Testis (tissue), 2 donors: ENCODE measurements around the gene MYBBP1A.

Experiments used
- CTCF ChIP-seq, 3 experiments: fragments of 450-650 bp in 2 of 3; fragments of 200-600 bp in 1 of 3; sonication (generic) in 1 of 3; IDR thresholded peaks; one replicate each; pipeline ENCODE4 v1.5.1; 2016 to 2019; ENCODE audit warnings: antibody characterized with exemption in 3 of 3, mild to moderate bottlenecking in 2 of 3, moderate library complexity in 1 of 3
- POLR2A ChIP-seq: fragments of 450-650 bp; IDR thresholded peaks from one replicate; pipeline ENCODE4 v1.6.1; 2017; ENCODE audit warnings: antibody characterized with exemption, mild to moderate bottlenecking, moderate library complexity

GRCh38 chr17:4509401-4509800 lies 45.8 kb downstream of the MYBBP1A start:
- TF ChIP-seq CTCF (IDR thresholded peaks at IDR 0.05) (no peak), POLR2A (no peak)
